ENCODE measurements around the gene BCKDHA. TPM values are rescaled to one million over a fixed set of nuclear protein-coding genes. Genes with fewer than 3 reads are reported as not detected.

The BCKDHA gene
- total RNA-seq, 1 experiment from 2014 or later: 17.7 TPM

- POLR2A ChIA-PET: no interaction called here
Observed at GRCh38 chr19:41392775-41393174, 4.8 kb upstream of the BCKDHA start.

More at GRCh38 chr19:41392775-41393174, 4.8 kb upstream of the BCKDHA start:
- Histone ChIP-seq H3K9ac (ENCODE audit: low read length) (no peak overlapping the region), H3K4me1 (ENCODE audit: control insufficient read depth in 1 of 2, insufficient read depth in 2 of 2, low read length in 2 of 2) (peaks cover 2 to 11% of the 10 kb centered on the region in 2 experiments; a peak in 1 of 4 replicates), H3K9me2 (ENCODE audit: insufficient read depth) (no peaks in the 10 kb centered on the region), H3K4me2 (ENCODE audit: low read length) (no peak overlapping the region), H3K36me3 (ENCODE audit: control insufficient read depth in 1 of 2, insufficient read depth in 2 of 2, low read length in 2 of 2) (peaks cover 10 to 17% of the 10 kb centered on the region in 2 experiments; a peak in 3 of 4 replicates), H3K27ac (ENCODE audit: low read depth, low read length) (no peak overlapping the region), H3K79me2 (ENCODE audit: insufficient read depth, low read length) (peaks cover 23% of the 10 kb centered on the region), H2AFZ (ENCODE audit: low read depth, low read length, poor library complexity, severe bottlenecking) (no peak overlapping the region), H3K4me3 (replicated peaks in 1 of 2; ENCODE audit: low read depth in 1 of 2, low read length in 2 of 2) (no peak overlapping the region), H3K27me3 (ENCODE audit: insufficient read depth, low read length) (no peaks in the 10 kb centered on the region), H3K9me3 (ENCODE audit: control insufficient read depth in 1 of 2, insufficient read depth in 1 of 2, low read depth in 1 of 2, low read length in 2 of 2) (no peaks in the 10 kb centered on the region), H4K20me1 (ENCODE audit: insufficient read depth) (no peaks in the 10 kb centered on the region)
- BruUV-seq (replicated peaks): no TSS peak
- RAD21 ChIA-PET (ENCODE audit: low non-redundant PET in 1 of 2, low total read pairs in 2 of 2, uncharacterized antibody in 2 of 2, unreplicated experiment in 2 of 2): no interaction called here
- DNase-seq (ENCODE audit: low read depth, low spot score) (no peak), ATAC-seq (no peak)
- TF ChIP-seq ATF3 (IDR thresholded peaks at IDR 0.05) (no peak), CTCF (IDR thresholded peaks at IDR 0.05 in 2 of 3, conservative IDR thresholded peaks at IDR 0.05 in 1 of 3; ENCODE audit: borderline replicate concordance in 1 of 3, insufficient read depth in 1 of 3, low read depth in 2 of 3, low read length in 2 of 3) (no peak), YY1 (IDR thresholded peaks at IDR 0.05; ENCODE audit: extremely low read depth, insufficient replicate concordance, low read depth, low read length) (no peak), POLR2AphosphoS5 (IDR thresholded peaks at IDR 0.05; ENCODE audit: low read depth, low read length) (no peak), EZH2phosphoT487 (IDR thresholded peaks at IDR 0.05; ENCODE audit: borderline replicate concordance) (no peak), JUND (IDR thresholded peaks at IDR 0.05) (no peak), SIN3A (IDR thresholded peaks at IDR 0.05; ENCODE audit: low read depth) (no peak), RAD21 (IDR thresholded peaks at IDR 0.05; ENCODE audit: low read depth) (no peak), POLR2A (IDR thresholded peaks at IDR 0.05; ENCODE audit: borderline replicate concordance, extremely low read depth, insufficient read depth, insufficient read length) (no peak), ZFX (IDR thresholded peaks at IDR 0.05) (no peak)
- CTCF ChIA-PET: no interaction called here
- intact Hi-C loops (cut with micrococcal nuclease): no loop called here

All from HCT116 (cell line).